Aorta (tissue), 5 donors: ENCODE results near the gene ABCB4. TPM values are rescaled to one million over a fixed set of nuclear protein-coding genes. Genes with fewer than 3 reads are reported as not detected.

Source experiments
- ATAC-seq: fragments of 200-7000 bp; cut with Tn5 transposase; one replicate; pipeline ENCODE4 v1.9.1; 2022; ENCODE audit warnings: moderate library complexity; ENCODE audit not compliant: low FRiP score
- DNase-seq, 2 donors: peaks; one replicate each; pipeline ENCODE4 v3.0.0-alpha.2; 2020
- H3K27ac ChIP-seq, 2 donors: one replicate each; pipeline ENCODE4 v1.5.1; 2013; ENCODE audit warnings: low read length in 2 of 2, mild to moderate bottlenecking in 2 of 2, moderate library complexity in 2 of 2, control low read depth in 1 of 2, inconsistent platforms in 1 of 2, low read depth in 1 of 2
- H3K27me3 ChIP-seq, 2 donors: one replicate each; pipeline ENCODE4 v1.6.1; 2013; ENCODE audit warnings: control low read depth in 1 of 2, low read length in 1 of 2, mild to moderate bottlenecking in 1 of 2, moderate library complexity in 1 of 2; ENCODE audit not compliant: insufficient read depth in 2 of 2, control insufficient read depth in 1 of 2
- H3K36me3 ChIP-seq, 2 donors: one replicate each; pipeline ENCODE4 v1.6.1; 2013; ENCODE audit warnings: control low read depth in 1 of 2, low read length in 1 of 2, mild to moderate bottlenecking in 1 of 2; ENCODE audit not compliant: insufficient read depth in 2 of 2, control insufficient read depth in 1 of 2
- H3K4me1 ChIP-seq, 2 donors: one replicate each; pipeline ENCODE4 v1.6.1; 2013; ENCODE audit warnings: low read length in 2 of 2, control low read depth in 1 of 2, mild to moderate bottlenecking in 1 of 2, moderate library complexity in 1 of 2; ENCODE audit not compliant: insufficient read depth in 2 of 2, control insufficient read depth in 1 of 2
- H3K4me3 ChIP-seq, 2 donors: one replicate each; pipeline ENCODE4 v1.5.1; 2013; ENCODE audit warnings: low read length in 2 of 2, control low read depth in 1 of 2, mild to moderate bottlenecking in 1 of 2
- H3K9me3 ChIP-seq: one replicate; pipeline ENCODE4 v1.6.1; 2013; ENCODE audit warnings: mild to moderate bottlenecking, low read length; ENCODE audit not compliant: control insufficient read depth
- WGBS, 2 donors: extraction: QIAGEN DNeasy Blood & Tissue Kit; methylation state at CpG; one replicate each; pipeline ENCODE4 v1.1.7; 2013; 5-methylcytosine and 5-hydroxymethylcytosine counted together
- intact Hi-C, 2 donors: fragments of 100-400 bp; cut with DNase I; formaldehyde crosslinking; loops; one replicate each; pipeline versions ENCODE4 v1.14.2 to v1.15.0; 2022
- polyA plus RNA-seq, 2 donors: library from polyadenylated mRNA; stranded (reverse); fragments of 200-250 nt; gene quantifications; one replicate each; pipeline ENCODE4 v1.2.3, GENCODE V29; 2013
- total RNA-seq, 2 donors: library from RNA; stranded (reverse); fragmentation: NEBNext Ultra II Directional; extraction: Animal tissue kit (Norgen Biotek cat#: 25700); gene quantifications; one replicate each; pipeline ENCODE4 v1.2.1, GENCODE V29; 2021
- donor health status: healthy with polysubstance abuse.
- donor health status: Bipolar disorder and iron deficiency.
- donor health status: DM: no; HTN: no; CAD: no.
- donor health status: DM: no; HTN: no; CAD: no.
- donor health status: DM: yes; HTN: yes; CAD: no.

Gene ABCB4
- total and polyA plus RNA-seq, 4 donors: 0.43 to 7.4 (median 1.9) TPM

GRCh38 chr7:87452279-87452678 lies 23.2 kb downstream of the ABCB4 start:
- peaks cover 0 to under 1% of the 10 kb centered on the region in 2 donors for H3K4me1 ChIP-seq
- no peaks in the 10 kb centered on the region for H3K36me3 ChIP-seq
- intact Hi-C loops: no loop called here
- 81 to 90% methylated on average over 4 of the region's 4 CpGs for WGBS, 2 donors
- DNase-seq (no peak), ATAC-seq (no peak)
- H3K9me3 ChIP-seq: no peaks in the 10 kb centered on the region
- no peak overlapping the region for H3K27ac ChIP-seq
- H3K27me3 ChIP-seq: no peaks in the 10 kb centered on the region
- no peak overlapping the region for H3K4me3 ChIP-seq

- WGBS, 2 donors: 94% methylated on average over 4 of the region's 4 CpGs
- intact Hi-C loops: no loop called here
- peaks cover 0 to 2% of the 10 kb centered on the region in 2 donors for H3K4me1 ChIP-seq
- no peaks in the 10 kb centered on the region for H3K9me3 ChIP-seq
- H3K27me3 ChIP-seq: no peaks in the 10 kb centered on the region
- DNase-seq (no peak), ATAC-seq (no peak)
- no peak overlapping the region for H3K27ac ChIP-seq
- no peak overlapping the region for H3K4me3 ChIP-seq
- H3K36me3 ChIP-seq: no peaks in the 10 kb centered on the region
Measured at GRCh38 chr7:87451187-87451586, 24.3 kb downstream of the ABCB4 start.

- intact Hi-C loops: no loop called here
- no peak overlapping the region for H3K4me3 ChIP-seq
- no peaks in the 10 kb centered on the region for H3K27me3 ChIP-seq
- H3K9me3 ChIP-seq: no peaks in the 10 kb centered on the region
- 78 to 88% methylated on average over 1 of the region's 1 CpG for WGBS, 2 donors
- DNase-seq: no peak
- peaks cover 0 to 2% of the 10 kb centered on the region in 2 donors for H3K4me1 ChIP-seq
- no peak for ATAC-seq
- H3K27ac ChIP-seq: no peak overlapping the region
- H3K36me3 ChIP-seq: no peaks in the 10 kb centered on the region
Measured at GRCh38 chr7:87450706-87451105, 24.8 kb downstream of the ABCB4 start.

- Histone ChIP-seq H3K4me1 (peaks cover 0 to 2% of the 10 kb centered on the region in 2 donors), H3K9me3 (no peaks in the 10 kb centered on the region), H3K36me3 (no peaks in the 10 kb centered on the region), H3K27ac (no peak overlapping the region), H3K27me3 (no peaks in the 10 kb centered on the region), H3K4me3 (no peak overlapping the region)
- intact Hi-C loops: no loop called here
- no peak for DNase-seq
- ATAC-seq: no peak
- WGBS, 2 donors: 79 to 82% methylated on average over 7 of the region's 7 CpGs
Measured at GRCh38 chr7:87448388-87448787, 27.1 kb downstream of the ABCB4 start.

- Histone ChIP-seq H3K9me3 (no peaks in the 10 kb centered on the region), H3K4me1 (peaks cover 0 to 2% of the 10 kb centered on the region in 2 donors), H3K36me3 (peaks cover 0 to 3% of the 10 kb centered on the region in 2 donors), H3K4me3 (no peak overlapping the region), H3K27me3 (no peaks in the 10 kb centered on the region), H3K27ac (no peak overlapping the region)
- ATAC-seq (no peak), DNase-seq (no peak)
- intact Hi-C loops: no loop called here
- 78 to 82% methylated on average over 4 of the region's 4 CpGs for whole genome bisulfite sequencing, 2 donors
Measured at GRCh38 chr7:87447116-87447635, 28.3 kb downstream of the ABCB4 start.

- peaks cover 0 to 2% of the 10 kb centered on the region in 2 donors for H3K4me1 ChIP-seq
- no peaks in the 10 kb centered on the region for H3K9me3 ChIP-seq
- peaks cover 0 to 3% of the 10 kb centered on the region in 2 donors for H3K36me3 ChIP-seq
- WGBS, 2 donors: 75 to 81% methylated on average over 4 of the region's 4 CpGs
- intact Hi-C loops: no loop called here
- DNase-seq (no peak), ATAC-seq (no peak)
- H3K4me3 ChIP-seq: no peak overlapping the region
- H3K27me3 ChIP-seq: no peaks in the 10 kb centered on the region
- H3K27ac ChIP-seq: no peak overlapping the region
Measured at GRCh38 chr7:87445897-87446296, 29.6 kb downstream of the ABCB4 start.

- Histone ChIP-seq H3K27ac (no peak overlapping the region), H3K27me3 (no peaks in the 10 kb centered on the region), H3K36me3 (peaks cover 0 to 5% of the 10 kb centered on the region in 2 donors), H3K4me3 (no peak overlapping the region), H3K9me3 (no peaks in the 10 kb centered on the region), H3K4me1 (peaks cover 2 to 4% of the 10 kb centered on the region in 2 donors)
- DNase-seq (no peak), ATAC-seq (no peak)
- intact Hi-C loops: no loop called here
Measured at GRCh38 chr7:87435546-87435945, 39.9 kb downstream of the ABCB4 start.

GRCh38 chr7:87432536-87432935 lies 42.9 kb downstream of the ABCB4 start:
- WGBS, 2 donors: 85 to 89% methylated on average over 2 of the region's 2 CpGs
- DNase-seq: no peak
- no peak overlapping the region for H3K27ac ChIP-seq
- H3K4me1 ChIP-seq: peaks cover 2 to 4% of the 10 kb centered on the region in 2 donors
- ATAC-seq: no peak
- H3K9me3 ChIP-seq: no peaks in the 10 kb centered on the region
- intact Hi-C loops: no loop called here
- H3K27me3 ChIP-seq: no peaks in the 10 kb centered on the region
- no peak overlapping the region for H3K4me3 ChIP-seq
- H3K36me3 ChIP-seq: peaks cover 0 to 5% of the 10 kb centered on the region in 2 donors

GRCh38 chr7:87427288-87427687 lies 48.2 kb downstream of the ABCB4 start:
- no peaks in the 10 kb centered on the region for H3K27me3 ChIP-seq
- ATAC-seq (peak; percentile 28), DNase-seq (peak in 1 of 2 donors; percentile 50)
- no peak overlapping the region for H3K27ac ChIP-seq
- 87 to 91% methylated on average over 3 of the region's 3 CpGs for WGBS, 2 donors
- intact Hi-C loops: no loop called here
- no peak overlapping the region for H3K4me3 ChIP-seq
- H3K4me1 ChIP-seq: no peaks in the 10 kb centered on the region
- no peaks in the 10 kb centered on the region for H3K9me3 ChIP-seq
- peaks cover 0 to 3% of the 10 kb centered on the region in 2 donors for H3K36me3 ChIP-seq
